H9 (cell line): ENCODE data around the gene GLB1L2. TPM values are rescaled to one million over a fixed set of nuclear protein-coding genes. Genes with fewer than 3 reads are reported as not detected.

ENCODE experiments used
- DNase-seq: peaks from one replicate; pipeline ENCODE4 v3.0.0-alpha.2; 2017
- H2AFZ ChIP-seq: one replicate; pipeline ENCODE4 v1.6.1; 2013; ENCODE audit warnings: mild to moderate bottlenecking, low read length, control low read depth, moderate library complexity
- H2AK5ac ChIP-seq: 2 replicates; pipeline ENCODE4 v1.6.1; 2013; ENCODE audit warnings: low read length, control low read depth, mixed read lengths; ENCODE audit not compliant: insufficient read length
- H2BK120ac ChIP-seq: one replicate; pipeline ENCODE4 v1.6.1; 2013; ENCODE audit warnings: low read depth, mild to moderate bottlenecking, low read length, control low read depth, inconsistent platforms; ENCODE audit not compliant: poor library complexity, severe bottlenecking
- H2BK12ac ChIP-seq: 2 replicates; pipeline ENCODE4 v1.6.1; 2013; ENCODE audit warnings: low read length, control low read depth, mixed read lengths, low read depth; ENCODE audit not compliant: insufficient read length
- H2BK15ac ChIP-seq: 2 replicates; pipeline ENCODE4 v1.6.1; 2013; ENCODE audit warnings: low read depth, low read length, control low read depth
- H2BK20ac ChIP-seq: one replicate; pipeline ENCODE4 v1.6.1; 2013; ENCODE audit warnings: low read depth, mild to moderate bottlenecking, low read length, control low read depth, inconsistent platforms; ENCODE audit not compliant: poor library complexity, severe bottlenecking
- H2BK5ac ChIP-seq: 2 replicates; pipeline ENCODE4 v1.6.1; 2013; ENCODE audit warnings: low read length, control low read depth, mixed read lengths; ENCODE audit not compliant: insufficient read length
- H3K14ac ChIP-seq: 2 replicates; pipeline ENCODE4 v1.6.1; 2013; ENCODE audit warnings: low read length, control low read depth; ENCODE audit not compliant: insufficient read depth
- H3K18ac ChIP-seq: 2 replicates; pipeline ENCODE4 v1.6.1; 2013; ENCODE audit warnings: low read depth, mild to moderate bottlenecking, mixed read lengths, low read length, control low read depth; ENCODE audit not compliant: insufficient read length
- H3K23ac ChIP-seq: 2 replicates; pipeline ENCODE4 v1.6.1; 2013; ENCODE audit warnings: low read length, control low read depth, mixed read lengths, low read depth; ENCODE audit not compliant: insufficient read length
- H3K23me2 ChIP-seq: 2 replicates; pipeline ENCODE4 v1.6.1; 2013; ENCODE audit warnings: low read depth, mild to moderate bottlenecking, mixed read lengths, low read length, control low read depth; ENCODE audit not compliant: insufficient read length, poor library complexity, severe bottlenecking
- H3K27ac ChIP-seq: 2 replicates; pipeline ENCODE4 v1.5.1; 2013; ENCODE audit warnings: low read length, control low read depth, mixed read lengths, low read depth; ENCODE audit not compliant: insufficient read length
- H3K27me3 ChIP-seq: 2 replicates; pipeline ENCODE4 v1.6.1; 2013; ENCODE audit warnings: low read length, control low read depth, inconsistent platforms; ENCODE audit not compliant: insufficient read depth
- H3K4ac ChIP-seq: 2 replicates; pipeline ENCODE4 v1.6.1; 2013; ENCODE audit warnings: low read depth, mild to moderate bottlenecking, control low read depth, inconsistent platforms, low read length, moderate library complexity
- H3K4me1 ChIP-seq: 2 replicates; pipeline ENCODE4 v1.6.1; 2013; ENCODE audit warnings: low read length, control low read depth, inconsistent platforms; ENCODE audit not compliant: insufficient read depth
- H3K4me2 ChIP-seq: 2 replicates; pipeline ENCODE4 v1.6.1; 2013; ENCODE audit warnings: low read length, control low read depth, mixed read lengths; ENCODE audit not compliant: insufficient read length, insufficient read depth
- H3K56ac ChIP-seq: 2 replicates; pipeline ENCODE4 v1.6.1; 2013; ENCODE audit warnings: low read depth, mild to moderate bottlenecking, mixed read lengths, low read length, control low read depth; ENCODE audit not compliant: insufficient read length
- H3K79me1 ChIP-seq: 2 replicates; pipeline ENCODE4 v1.6.1; 2013; ENCODE audit warnings: low read depth, mild to moderate bottlenecking, moderate library complexity, low read length, control low read depth, inconsistent platforms; ENCODE audit not compliant: insufficient read depth, poor library complexity, severe bottlenecking
- H3K79me2 ChIP-seq: 2 replicates; pipeline ENCODE4 v1.6.1; 2013; ENCODE audit warnings: low read length, control low read depth, inconsistent platforms; ENCODE audit not compliant: insufficient read depth
- H3K9ac ChIP-seq: 2 replicates; pipeline ENCODE4 v1.6.1; 2013; ENCODE audit warnings: low read length, control low read depth, mixed read lengths; ENCODE audit not compliant: insufficient read length; ENCODE audit errors: extremely low read depth
- H3K9me3 ChIP-seq: one replicate; pipeline ENCODE4 v1.6.1; 2013; ENCODE audit warnings: low read depth, low read length, inconsistent platforms; ENCODE audit not compliant: control insufficient read depth
- H3T11ph ChIP-seq: one replicate; pipeline ENCODE4 v1.6.1; 2013; ENCODE audit warnings: mild to moderate bottlenecking, low read length, control low read depth, inconsistent platforms
- H4K20me1 ChIP-seq: one replicate; pipeline ENCODE4 v1.6.1; 2013; ENCODE audit not compliant: control insufficient read depth, insufficient read length, insufficient read depth
- H4K5ac ChIP-seq: 2 replicates; pipeline ENCODE4 v1.6.1; 2013; ENCODE audit warnings: low read depth, mild to moderate bottlenecking, mixed read lengths, low read length, control low read depth; ENCODE audit not compliant: insufficient read length
- H4K8ac ChIP-seq: replicated peaks from 2 replicates; pipeline ENCODE4 v1.6.1; 2013; ENCODE audit warnings: low read length, control low read depth, mixed read lengths, low read depth; ENCODE audit not compliant: insufficient read length
- H4K91ac ChIP-seq: 2 replicates; pipeline ENCODE4 v1.6.1; 2013; ENCODE audit warnings: low read depth, mild to moderate bottlenecking, moderate library complexity, mixed read lengths, low read length, control low read depth; ENCODE audit not compliant: insufficient read length
- H3K27ac Mint-ChIP-seq, 3 experiments: 2 replicates in 2 of 3; 3 replicates in 1 of 3; pipeline ENCODE4 v1.8.0; 2020 to 2021; ENCODE audit warnings: mixed read lengths in 3 of 3, mild to moderate bottlenecking in 1 of 3, moderate library complexity in 1 of 3
- H3K27me3 Mint-ChIP-seq: 2 replicates; pipeline ENCODE4 v1.8.0; 2021; ENCODE audit warnings: low read depth, mild to moderate bottlenecking, moderate library complexity, mixed read lengths
- H3K36me3 Mint-ChIP-seq, 3 experiments: 2 replicates in 2 of 3; 3 replicates in 1 of 3; pipeline ENCODE4 v1.8.0; 2020 to 2021; ENCODE audit warnings: low read depth in 3 of 3, mixed read lengths in 3 of 3; ENCODE audit not compliant: insufficient read depth in 1 of 3
- H3K4me1 Mint-ChIP-seq, 2 experiments: 2 replicates each; pipeline ENCODE4 v1.8.0; 2020; ENCODE audit warnings: mixed read lengths in 2 of 2
- H3K4me3 Mint-ChIP-seq, 2 experiments: 2 replicates in 1 of 2; 3 replicates in 1 of 2; pipeline ENCODE4 v1.8.0; 2020 to 2021; ENCODE audit warnings: mild to moderate bottlenecking in 2 of 2, mixed read lengths in 2 of 2, moderate library complexity in 1 of 2
- H3K9me3 Mint-ChIP-seq, 2 experiments: 2 replicates in 1 of 2; 3 replicates in 1 of 2; pipeline ENCODE4 v1.8.0; 2020; ENCODE audit warnings: mild to moderate bottlenecking in 2 of 2, mixed read lengths in 2 of 2, moderate library complexity in 1 of 2
- CTCF ChIP-seq: fragments of 200-600 bp; sonication (generic); conservative IDR thresholded peaks from 3 replicates; pipeline ENCODE4 v1.8.0; 2021; ENCODE audit warnings: antibody characterized with exemption, mild to moderate bottlenecking
- WGBS: extraction: QIAGEN DNeasy Blood & Tissue Kit; methylation state at CpG from one replicate; pipeline ENCODE4 v1.1.7; 2013; ENCODE audit warnings: missing lambda C conversion rate, low lambda C conversion rate, mixed read lengths; ENCODE audit not compliant: insufficient read length; ENCODE audit errors: extremely low coverage; 5-methylcytosine and 5-hydroxymethylcytosine counted together
- total RNA-seq: library from RNA; stranded (reverse); gene quantifications from 2 replicates; pipeline ENCODE4 v1.2.1, GENCODE V29; 2021

The GLB1L2 gene
- total RNA-seq, 1 experiment from 2014 or later: 2.4 TPM

GRCh38 chr11:134362192-134362901 is 30.6 kb downstream of the GLB1L2 start:
- Histone ChIP-seq H3K14ac (no peak overlapping the region; the same call in 1 of the 2 replicates), H4K91ac (no peak overlapping the region), H3K27ac (no peak overlapping the region), H3K4me2 (no peak overlapping the region), H2BK12ac (no peak overlapping the region), H2BK20ac (no peak overlapping the region), H3K23me2 (no peaks in the 10 kb centered on the region), H3K27me3 (peaks cover 3% of the 10 kb centered on the region; the same call in 1 of the 2 replicates), H4K8ac (no peak overlapping the region), H3K79me1 (no peaks in the 10 kb centered on the region), H3K9me3 (no peaks in the 10 kb centered on the region), H3K23ac (no peak overlapping the region), H4K20me1 (no peaks in the 10 kb centered on the region), H4K5ac (no peak overlapping the region), H2AFZ (no peak overlapping the region), H3T11ph (no peak overlapping the region), H3K4ac (no peak overlapping the region), H2BK15ac (no peak overlapping the region), H2BK120ac (no peak overlapping the region), H3K18ac (no peak overlapping the region), H3K9ac (no peak overlapping the region), H3K4me1 (no peaks in the 10 kb centered on the region), H3K79me2 (no peaks in the 10 kb centered on the region), H3K56ac (no peak overlapping the region), H2BK5ac (no peak overlapping the region), H2AK5ac (no peak overlapping the region)
- Mint-ChIP-seq H3K27me3 (peaks cover 29% of the 10 kb centered on the region), H3K9me3 (no peaks in the 10 kb centered on the region), H3K4me3 (no peak overlapping the region), H3K27ac (no peak overlapping the region), H3K4me1 (peaks cover 7 to 8% of the 10 kb centered on the region in 2 experiments), H3K36me3 (no peaks in the 10 kb centered on the region)
- DNase-seq: no peak
- WGBS: no CpG with 5 or more reads among the region's 32 CpGs
- TF ChIP-seq CTCF: no peak
